Measurements from ENCODE around the gene CAV1.

CAV1 gene

GRCh38 chr7:116582806-116583444, 58.1 kb downstream of the CAV1 start:
- no peak for TF ChIP-seq TAF1 (IDR thresholded peaks at IDR 0.05; ENCODE audit: low read depth)
- TF ChIP-seq ZBTB7A (IDR thresholded peaks at IDR 0.05; ENCODE audit: low read depth) = no peak
- no peak for TF ChIP-seq TCF12 (IDR thresholded peaks at IDR 0.05; ENCODE audit: low read depth)
- TF ChIP-seq REST (IDR thresholded peaks at IDR 0.05; ENCODE audit: low read depth) = no peak
- no peak for TF ChIP-seq MAX (IDR thresholded peaks at IDR 0.05)
- TF ChIP-seq YY1 (IDR thresholded peaks at IDR 0.05; ENCODE audit: low read depth) = no peak
- no peak for TF ChIP-seq FOXM1 (IDR thresholded peaks at IDR 0.05; ENCODE audit: borderline replicate concordance, low read depth)
- TF ChIP-seq TEAD4 (IDR thresholded peaks at IDR 0.05) = no peak
- no peak for TF ChIP-seq NFIC (IDR thresholded peaks at IDR 0.05)

GRCh38 chr7:116583653-116584052, 58.8 kb downstream of the CAV1 start:
- TF ChIP-seq REST (IDR thresholded peaks at IDR 0.05; ENCODE audit: low read depth) = no peak
- TF ChIP-seq TCF12 (IDR thresholded peaks at IDR 0.05; ENCODE audit: low read depth) = no peak
- TF ChIP-seq NFIC (IDR thresholded peaks at IDR 0.05) = no peak
- no peak for TF ChIP-seq EP300 (IDR thresholded peaks at IDR 0.05; ENCODE audit: borderline replicate concordance)
- no peak for TF ChIP-seq CEBPB (IDR thresholded peaks at IDR 0.05)
- no peak for TF ChIP-seq TEAD4 (IDR thresholded peaks at IDR 0.05)
- TF ChIP-seq ZBTB7A (IDR thresholded peaks at IDR 0.05; ENCODE audit: low read depth) = no peak
- TF ChIP-seq YY1 (IDR thresholded peaks at IDR 0.05; ENCODE audit: low read depth) = no peak

- no peak for TF ChIP-seq TAF1 (IDR thresholded peaks at IDR 0.05; ENCODE audit: low read depth)
- TF ChIP-seq REST (IDR thresholded peaks at IDR 0.05; ENCODE audit: low read depth) = peak; percentile 56; the same call in 1 of the 2 replicates
- TF ChIP-seq MAX (IDR thresholded peaks at IDR 0.05) = no peak
- TF ChIP-seq TCF12 (IDR thresholded peaks at IDR 0.05; ENCODE audit: low read depth) = no peak
- no peak for TF ChIP-seq TEAD4 (IDR thresholded peaks at IDR 0.05)
Observed at GRCh38 chr7:116584721-116585120, 59.9 kb downstream of the CAV1 start.

- TF ChIP-seq CEBPB (IDR thresholded peaks at IDR 0.05) (no peak), TAF1 (IDR thresholded peaks at IDR 0.05; ENCODE audit: low read depth) (no peak), YY1 (IDR thresholded peaks at IDR 0.05; ENCODE audit: low read depth) (no peak), CREB1 (IDR thresholded peaks at IDR 0.05; ENCODE audit: low read depth) (no peak), USF1 (IDR thresholded peaks at IDR 0.05) (no peak), FOXM1 (IDR thresholded peaks at IDR 0.05; ENCODE audit: borderline replicate concordance, low read depth) (no peak), MAX (IDR thresholded peaks at IDR 0.05) (no peak), TEAD4 (IDR thresholded peaks at IDR 0.05) (no peak), TCF12 (IDR thresholded peaks at IDR 0.05; ENCODE audit: low read depth) (no peak), RAD21 (IDR thresholded peaks at IDR 0.05; ENCODE audit: low read depth) (no peak), EP300 (IDR thresholded peaks at IDR 0.05; ENCODE audit: borderline replicate concordance) (no peak), ZBTB7A (IDR thresholded peaks at IDR 0.05; ENCODE audit: low read depth) (no peak), NFIC (IDR thresholded peaks at IDR 0.05) (no peak), EGR1 (IDR thresholded peaks at IDR 0.05) (no peak), REST (IDR thresholded peaks at IDR 0.05; ENCODE audit: low read depth) (no peak)
Observed at GRCh38 chr7:116585392-116585791, 60.6 kb downstream of the CAV1 start.
